HPDE6-E6E7 (cell line): ENCODE data around the gene STXBP1.
A peak's percentile ranks its signal among the peaks of the same experiment; 100 is the strongest.

Source experiments
- DNase-seq: peaks from one replicate; pipeline ENCODE4 v3.0.0; 2011; ENCODE audit warnings: missing footprints; ENCODE audit errors: extremely low spot score

Gene STXBP1

DNA sequence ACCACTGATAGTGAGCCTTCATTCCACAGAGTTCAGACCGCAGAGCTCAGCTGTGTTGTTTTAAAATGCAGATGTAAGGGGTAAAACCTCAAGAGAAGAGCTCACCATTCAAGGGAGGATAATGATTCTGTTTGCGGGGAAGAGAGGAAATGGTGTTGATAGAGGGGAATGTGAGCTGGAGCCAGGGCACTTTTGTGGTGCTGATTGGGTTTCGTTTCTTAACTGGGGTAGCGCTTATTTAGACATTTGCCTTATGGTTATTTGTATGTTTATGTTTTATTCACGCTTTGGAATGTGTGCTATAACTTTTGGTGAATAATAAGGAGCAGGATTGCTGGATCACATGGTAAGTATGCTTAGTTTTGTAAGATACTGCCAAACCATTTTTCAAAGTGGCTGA lies 42.5 kb downstream of the STXBP1 start:
- DNase-seq, result no peak

DNA sequence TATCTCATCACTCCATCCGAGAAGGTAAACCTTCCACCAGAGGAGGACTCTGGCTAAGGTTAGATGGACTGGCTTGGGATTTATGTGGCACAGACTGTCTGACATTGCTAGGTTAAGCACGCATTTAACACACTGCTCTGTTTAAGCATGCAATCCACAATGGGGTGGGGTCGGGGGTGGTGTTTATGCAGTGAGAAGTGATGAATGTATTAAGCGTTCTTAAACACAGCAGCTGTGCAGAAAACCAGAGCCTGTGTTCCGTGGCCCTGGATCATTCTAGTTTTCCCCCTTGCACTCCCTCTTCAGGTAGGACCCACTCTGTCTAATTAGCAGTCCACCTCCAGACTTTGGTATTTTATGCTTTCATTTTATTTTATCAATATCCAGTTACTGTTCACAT lies 46.4 kb downstream of the STXBP1 start:
- no peak for DNase-seq

- DNase-seq, result no peak
Measured at GRCh38 chr9:127660886-127661741, 49.0 kb downstream of the STXBP1 start.

- DNase-seq, result no peak
Measured at GRCh38 chr9:127662617-127663016, 50.5 kb downstream of the STXBP1 start.

- no peak for DNase-seq
Measured at GRCh38 chr9:127664324-127664677, 52.2 kb downstream of the STXBP1 start.

DNA sequence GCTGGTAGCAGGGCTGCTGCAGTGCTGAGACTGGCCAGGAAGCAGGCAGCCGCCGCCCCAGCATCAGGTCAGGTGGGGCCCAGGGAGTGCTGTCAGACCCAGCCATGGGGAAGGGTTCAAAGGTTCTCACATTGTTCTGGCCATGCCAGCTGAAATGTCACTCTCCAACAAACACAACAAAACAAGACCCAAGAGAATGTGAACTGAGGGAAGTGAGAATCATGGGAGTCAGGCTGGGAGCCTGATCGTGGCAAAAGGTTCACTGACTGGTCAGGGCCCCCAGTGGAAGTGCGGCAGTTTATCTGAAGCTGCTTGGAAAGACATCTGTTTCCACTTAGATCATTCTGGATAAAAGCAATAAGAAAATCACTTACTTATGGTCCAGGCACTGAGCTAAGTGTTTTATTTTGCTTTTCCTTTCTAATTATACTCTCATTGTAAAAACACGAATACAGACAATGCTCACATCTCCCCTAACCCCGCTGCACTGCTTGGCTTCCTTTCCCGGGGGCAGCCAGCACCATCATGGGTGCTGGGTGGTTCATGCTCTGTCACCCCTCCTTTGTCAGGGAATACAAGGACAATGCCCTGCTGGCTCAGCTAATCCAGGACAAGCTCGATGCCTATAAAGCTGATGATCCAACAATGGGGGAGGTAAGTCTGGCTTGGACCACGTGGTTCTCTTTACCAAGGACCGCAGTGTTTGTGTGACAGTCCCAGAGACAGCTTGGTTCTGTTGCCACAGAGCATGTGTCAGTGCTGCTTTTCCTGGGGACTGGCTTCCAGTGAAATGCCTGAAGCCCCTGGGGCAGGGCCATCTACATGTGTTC lies 52.8 kb downstream of the STXBP1 start:
- no peak for DNase-seq

- no peak for DNase-seq
Measured at GRCh38 chr9:127667127-127667844, 55.2 kb downstream of the STXBP1 start.

DNA sequence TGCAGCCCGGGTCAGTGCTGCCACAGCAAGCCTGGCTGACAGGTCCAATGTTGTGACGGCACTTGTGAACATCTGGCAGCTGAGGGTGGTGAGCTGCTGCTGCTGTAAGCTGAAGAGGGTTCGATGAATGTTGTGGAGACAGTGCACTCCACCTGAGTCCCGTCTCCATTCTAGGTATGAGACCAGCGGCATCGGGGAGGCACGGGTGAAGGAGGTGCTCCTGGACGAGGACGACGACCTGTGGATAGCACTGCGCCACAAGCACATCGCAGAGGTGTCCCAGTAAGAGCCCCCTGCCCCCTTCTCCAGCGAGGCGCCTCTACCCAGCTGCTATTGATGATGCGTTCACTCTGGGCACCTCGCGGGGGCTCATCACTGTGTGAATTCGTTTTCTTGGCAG lies 55.8 kb downstream of the STXBP1 start:
- DNase-seq, result no peak

GRCh38 chr9:127673234-127673633 lies 61.2 kb downstream of the STXBP1 start:
- no peak for DNase-seq

GRCh38 chr9:127676638-127677037 lies 64.6 kb downstream of the STXBP1 start:
- DNase-seq, result no peak

DNA sequence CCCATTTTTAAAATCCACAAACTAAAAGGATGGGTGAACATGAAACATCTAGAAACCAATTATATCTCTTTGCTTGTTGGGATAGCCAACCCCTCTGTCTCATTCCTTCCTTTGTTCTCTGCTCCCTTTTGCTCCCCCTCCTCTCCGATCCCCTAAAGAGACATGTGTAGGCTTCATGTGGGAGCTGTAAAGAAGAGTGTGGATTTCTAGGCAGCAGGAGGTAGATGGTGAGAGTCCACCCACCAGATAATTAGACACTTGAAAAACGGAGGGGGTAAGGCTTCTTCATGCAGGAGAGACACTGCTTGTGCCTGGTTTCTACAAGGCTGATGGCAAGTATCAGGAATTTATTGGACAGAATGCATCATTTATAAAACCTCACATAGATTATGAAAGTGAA lies 67.4 kb downstream of the STXBP1 start:
- DNase-seq, result no peak

DNA sequence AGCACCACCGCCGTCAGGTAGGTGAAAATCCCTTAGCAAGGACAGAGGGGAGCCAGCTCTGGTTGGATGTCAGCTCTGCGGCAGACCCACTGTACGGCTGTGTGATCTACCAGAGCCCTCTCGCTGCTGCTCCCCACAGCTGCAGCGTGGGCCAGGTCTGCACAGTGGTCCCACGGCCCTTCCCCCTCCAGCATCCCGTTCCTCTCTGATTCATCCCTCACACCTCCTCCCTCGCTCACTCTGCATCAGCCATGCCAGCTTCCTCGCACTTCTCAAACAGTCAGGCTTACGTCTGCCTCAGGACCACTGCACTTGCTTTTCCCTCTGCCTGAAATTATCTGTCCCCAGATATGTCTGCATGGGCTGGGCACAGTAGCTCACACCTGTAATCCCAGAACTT lies 68.1 kb downstream of the STXBP1 start:
- no peak for DNase-seq

GRCh38 chr9:127680846-127681245 lies 68.8 kb downstream of the STXBP1 start:
- DNase-seq, result no peak

DNA sequence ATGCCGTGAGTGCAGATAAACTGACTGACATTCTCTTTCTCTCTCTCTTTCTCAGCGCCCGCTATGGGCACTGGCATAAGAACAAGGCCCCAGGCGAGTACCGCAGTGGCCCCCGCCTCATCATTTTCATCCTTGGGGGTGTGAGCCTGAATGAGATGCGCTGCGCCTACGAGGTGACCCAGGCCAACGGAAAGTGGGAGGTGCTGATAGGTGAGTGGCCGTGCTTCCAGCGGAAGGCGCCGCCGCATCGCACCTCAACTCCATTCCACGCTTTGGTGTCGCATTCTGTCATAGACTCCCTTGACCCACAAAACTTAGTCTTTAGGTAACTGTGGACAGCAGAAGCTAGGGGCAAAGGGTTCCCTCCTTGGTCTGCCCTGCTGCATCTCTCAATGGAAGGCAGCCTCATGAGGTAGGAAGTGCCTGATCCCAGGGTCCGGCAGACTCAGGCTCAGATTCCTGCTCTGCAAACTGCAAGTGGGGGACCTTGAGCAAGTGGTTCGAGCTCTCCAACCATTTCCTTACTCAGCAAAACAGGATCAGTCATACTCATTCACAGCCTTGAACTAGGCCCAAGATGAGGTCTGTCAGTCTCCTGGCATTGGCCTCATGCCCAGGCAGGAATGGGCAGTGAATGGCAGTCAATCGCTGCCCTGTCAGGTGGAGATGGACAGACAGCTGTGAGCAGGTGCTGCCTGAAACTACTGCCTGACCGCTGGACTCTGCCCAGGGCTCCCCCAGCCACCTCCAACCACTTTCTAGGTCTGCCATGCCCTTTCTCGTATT lies 70.5 kb downstream of the STXBP1 start:
- DNase-seq, result no peak

- DNase-seq, result no peak
Measured at GRCh38 chr9:127683723-127684122, 71.6 kb downstream of the STXBP1 start.

DNA sequence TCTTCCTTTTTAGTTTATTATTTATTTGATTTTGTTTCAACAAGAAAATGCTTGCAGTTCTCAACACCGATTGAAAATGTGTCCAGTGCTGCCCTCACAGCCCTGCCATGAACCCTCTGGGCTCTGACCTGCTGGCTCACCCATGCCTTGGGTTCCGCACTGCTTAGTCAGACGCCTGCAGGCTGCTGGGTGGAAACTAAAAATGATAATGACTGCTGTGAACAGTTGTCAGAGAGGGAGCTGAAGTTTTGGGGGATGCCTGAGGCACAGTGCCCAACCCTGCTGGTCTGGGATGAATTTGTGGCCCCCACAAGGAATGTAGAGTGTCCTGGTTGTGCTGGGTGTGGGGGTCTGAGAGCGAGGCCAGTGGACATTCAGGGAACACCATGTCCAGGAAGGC lies 72.5 kb downstream of the STXBP1 start:
- DNase-seq, result peak; percentile 33

DNA sequence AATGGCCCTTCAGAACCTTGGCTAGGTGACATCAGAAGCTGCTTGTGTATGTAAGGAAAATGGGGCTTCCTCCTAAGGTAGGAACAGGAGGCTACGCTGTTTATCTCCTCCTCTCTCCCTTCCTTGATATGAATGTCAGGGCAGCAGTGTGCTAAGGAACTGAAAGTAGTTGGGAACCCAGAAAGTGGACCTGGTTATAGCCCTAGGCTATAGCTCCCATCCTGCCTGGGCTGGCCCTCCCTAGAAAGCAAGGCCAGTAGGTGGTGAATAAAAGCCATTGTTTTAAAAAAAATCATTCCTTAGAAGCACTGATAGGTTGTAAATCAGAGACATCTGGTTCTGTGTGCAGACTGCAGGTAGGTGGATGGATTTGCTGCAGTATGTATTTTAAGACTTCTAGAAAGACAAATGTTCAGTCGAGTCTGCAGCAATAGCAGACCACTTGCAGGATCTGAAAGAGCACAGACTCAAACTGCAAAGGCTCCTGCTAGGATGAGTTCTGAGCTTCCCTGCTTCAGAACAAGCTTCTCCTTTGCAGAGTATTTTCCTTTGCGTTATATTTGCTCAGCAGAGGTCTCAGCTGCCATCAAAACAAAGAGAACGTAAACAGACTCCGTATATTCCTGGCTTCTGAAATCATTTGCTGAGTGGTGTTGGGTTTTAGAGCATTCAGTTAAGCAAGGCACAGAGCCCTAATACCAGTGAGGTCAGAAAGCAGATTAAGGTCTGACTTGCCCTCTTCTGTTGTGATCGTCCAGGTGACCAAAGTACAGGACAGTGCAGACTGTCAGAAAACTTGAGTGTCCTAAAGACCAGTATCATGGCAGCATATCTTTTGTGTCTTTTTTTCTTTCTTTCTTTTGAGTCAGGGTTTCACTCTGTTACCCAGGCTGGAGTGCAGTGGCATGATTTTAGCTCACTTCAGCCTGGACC lies 74.7 kb downstream of the STXBP1 start:
- DNase-seq, result no peak

DNA sequence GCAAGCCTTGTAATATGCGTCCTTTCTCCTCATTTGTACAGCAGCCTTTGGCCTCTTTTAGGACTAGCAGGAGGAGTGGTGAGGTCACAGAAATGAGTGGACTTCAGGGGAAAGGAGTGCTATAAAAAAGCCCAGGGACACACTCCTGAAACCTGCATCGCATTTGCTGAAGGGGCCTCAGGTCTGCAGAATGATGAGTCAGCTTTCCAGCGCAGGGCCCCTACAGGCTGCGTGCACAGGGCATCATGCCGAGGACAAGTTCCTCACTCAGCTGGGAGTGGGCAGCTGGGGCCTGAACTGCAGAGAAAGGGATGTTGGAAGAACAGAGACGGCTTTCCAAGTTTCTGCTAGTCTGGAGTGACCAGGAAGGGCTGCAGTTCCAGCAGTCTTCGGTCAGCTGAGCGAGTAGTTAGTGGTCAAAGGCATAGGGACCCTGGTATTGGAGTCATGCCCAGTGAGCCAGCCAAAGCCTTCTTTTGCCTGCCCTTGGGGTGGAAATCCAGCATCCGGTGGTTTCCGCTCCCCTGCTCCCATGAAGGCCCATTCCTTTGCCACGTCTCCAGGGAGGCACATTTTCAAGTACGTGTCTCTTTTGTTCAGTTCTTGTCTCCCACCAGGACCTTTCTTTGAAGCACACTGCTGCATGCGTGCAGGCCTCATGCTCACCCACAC lies 77.4 kb downstream of the STXBP1 start:
- DNase-seq, result no peak

DNA sequence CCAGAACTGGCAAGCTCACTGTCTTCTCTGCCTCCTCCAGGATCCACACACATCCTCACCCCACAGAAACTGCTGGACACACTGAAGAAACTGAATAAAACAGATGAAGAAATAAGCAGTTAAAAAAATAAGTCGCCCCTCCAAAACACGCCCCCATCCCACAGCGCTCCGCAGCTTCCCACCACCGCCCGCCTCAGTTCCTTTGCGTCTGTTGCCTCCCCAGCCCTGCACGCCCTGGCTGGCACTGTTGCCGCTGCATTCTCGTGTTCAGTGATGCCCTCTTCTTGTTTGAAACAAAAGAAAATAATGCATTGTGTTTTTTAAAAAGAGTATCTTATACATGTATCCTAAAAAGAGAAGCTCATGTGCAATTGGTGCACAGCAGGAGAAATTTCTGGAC lies 78.7 kb downstream of the STXBP1 start:
- no peak for DNase-seq

DNA sequence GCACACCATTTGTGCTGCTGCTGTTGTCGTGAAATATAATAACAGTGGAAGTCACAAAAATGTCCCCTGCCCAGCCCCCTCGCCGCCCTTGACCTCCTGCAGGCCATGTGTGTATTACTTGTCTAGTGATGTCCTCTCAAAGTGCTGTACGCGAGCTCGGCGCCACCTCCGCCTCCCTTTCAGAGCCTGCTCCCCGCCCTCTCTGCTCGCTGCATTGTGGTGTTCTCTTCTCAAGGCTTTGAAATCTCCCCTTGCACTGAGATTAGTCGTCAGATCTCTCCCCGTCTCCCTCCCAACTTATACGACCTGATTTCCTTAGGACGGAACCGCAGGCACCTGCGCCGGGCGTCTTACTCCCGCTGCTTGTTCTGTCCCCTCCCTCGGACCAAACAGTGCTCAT lies 80.0 kb downstream of the STXBP1 start:
- DNase-seq, result no peak
